Measurements from ENCODE around the gene CCDC3. TPM values are rescaled to one million over a fixed set of nuclear protein-coding genes. Genes with fewer than 3 reads are reported as not detected.

Gene CCDC3
- total and polyA plus RNA-seq, 2 of the 8 experiments (the other 6 are each of a cell fraction or from before 2014, with no cell fraction given) = 3.4 to 3.7 TPM

- no peak overlapping the region for H2BK12ac ChIP-seq (ENCODE audit: low read depth, low read length)
- H3K4ac ChIP-seq (replicated peaks; ENCODE audit: insufficient read length, low read depth, low read length) = no peak overlapping the region
- H3K9me3 ChIP-seq (ENCODE audit: insufficient read depth in 2 of 2, low read depth in 1 of 2, low read length in 1 of 2) = peaks cover 0 to 2% of the 10 kb centered on the region in 2 experiments; a peak in 1 of 4 replicates
- ChIA-PET CTCF (ENCODE audit: partially characterized antibody) (interaction anchor here (0.6 to 1.2 kb wide), 4 partner anchors 11 to 935 kb away, joined by 3 read pairs; no protein-coding TSS in a partner anchor), POLR2A (ENCODE audit: partially characterized antibody) (interaction anchor here (0.8 kb wide), 1 partner anchor 9 kb away, joined by 3 read pairs; no protein-coding TSS in a partner anchor)
- H4K5ac ChIP-seq (ENCODE audit: insufficient read length, low read depth, low read length) = no peak overlapping the region
- H2BK5ac ChIP-seq (ENCODE audit: low read depth, low read length) = no peak overlapping the region
- H3K27me3 ChIP-seq (replicated peaks in 1 of 4; ENCODE audit: control insufficient read depth in 3 of 4, extremely low read depth in 1 of 4, insufficient read depth in 3 of 4, low read length in 3 of 4) = no peaks in the 10 kb centered on the region
- no peaks in the 10 kb centered on the region for H4K20me1 ChIP-seq (replicated peaks in 1 of 2; ENCODE audit: control insufficient read depth in 1 of 2, insufficient read depth in 2 of 2, low read length in 2 of 2)
- no peak for FAIRE-seq
- H3K14ac ChIP-seq (ENCODE audit: insufficient read length) = no peak overlapping the region
- no peak for DNase-seq (ENCODE audit: low read depth in 1 of 2, low spot score in 2 of 2)
- no peaks in the 10 kb centered on the region for H3K4me1 ChIP-seq (replicated peaks in 1 of 4; ENCODE audit: control insufficient read depth in 3 of 4, insufficient read depth in 4 of 4, low read length in 3 of 4)
- H3K18ac ChIP-seq (ENCODE audit: extremely low read depth, low read length) = no peak overlapping the region
- no peak overlapping the region for H3K23ac ChIP-seq (ENCODE audit: insufficient read length)
- no peak overlapping the region for H3K56ac ChIP-seq (replicated peaks; ENCODE audit: insufficient read length, low read depth, low read length)
- WGBS, 2 experiments (ENCODE audit: extremely low coverage in 1 of 2, insufficient coverage in 1 of 2, insufficient read length in 1 of 2, insufficient replicate concordance in 2 of 2, low coverage in 1 of 2, low lambda C conversion rate in 2 of 2, missing lambda C conversion rate in 1 of 2) = 86% methylated on average over 6 of the region's 6 CpGs; no CpG with 5 or more reads in 1 of the 2 experiments
- no peak overlapping the region for H3K9ac ChIP-seq (replicated peaks in 1 of 4; ENCODE audit: extremely low read depth in 1 of 4, low read depth in 3 of 4, low read length in 3 of 4)
- no peak overlapping the region for H4K91ac ChIP-seq (replicated peaks; ENCODE audit: insufficient read length, low read length)
- H3K79me2 ChIP-seq (ENCODE audit: control insufficient read depth in 1 of 2, insufficient read depth in 2 of 2, low read length in 2 of 2) = no peaks in the 10 kb centered on the region
- no peak overlapping the region for H2BK15ac ChIP-seq (ENCODE audit: low read length)
- H3K23me2 ChIP-seq (ENCODE audit: low read depth, low read length) = no peaks in the 10 kb centered on the region
- no peak overlapping the region for H2BK120ac ChIP-seq (replicated peaks; ENCODE audit: low read depth, low read length)
- H3K4me2 ChIP-seq (ENCODE audit: insufficient read depth in 1 of 2, low read depth in 2 of 2, low read length in 2 of 2) = no peak overlapping the region
- no peak overlapping the region for H2AFZ ChIP-seq (ENCODE audit: low read length)
- no peak overlapping the region for H4K8ac ChIP-seq (ENCODE audit: extremely low read depth, insufficient read depth, low read length)
- no peak overlapping the region for H3K4me3 ChIP-seq (ENCODE audit: extremely low read depth in 1 of 4, insufficient read depth in 2 of 4, low read depth in 3 of 4, low read length in 4 of 4)
- H2BK20ac ChIP-seq (ENCODE audit: low read length) = no peak overlapping the region
- H2AK5ac ChIP-seq (ENCODE audit: low read depth, low read length) = no peak overlapping the region
- H3K27ac ChIP-seq (ENCODE audit: low read depth, low read length) = no peak overlapping the region
- no peaks in the 10 kb centered on the region for H3K36me3 ChIP-seq (ENCODE audit: control insufficient read depth in 2 of 4, insufficient read depth in 4 of 4, low read length in 3 of 4)
- H3K79me1 ChIP-seq (ENCODE audit: low read depth, low read length) = no peaks in the 10 kb centered on the region
- TF ChIP-seq YY1 (IDR thresholded peaks at IDR 0.05; ENCODE audit: low read depth, low read length) = no peak
- no peak for TF ChIP-seq POLR2AphosphoS5 (IDR thresholded peaks at IDR 0.05; ENCODE audit: low read depth, low read length)
- TF ChIP-seq NRF1 (IDR thresholded peaks at IDR 0.05; ENCODE audit: low read depth, low read length) = no peak
- TF ChIP-seq E2F6 (IDR thresholded peaks at IDR 0.05) = no peak
- no peak for TF ChIP-seq CHD1 (IDR thresholded peaks at IDR 0.05; ENCODE audit: low read depth, low read length)
- no peak for TF ChIP-seq CHD2 (IDR thresholded peaks at IDR 0.05; ENCODE audit: low read length)
- TF ChIP-seq MAFK (IDR thresholded peaks at IDR 0.05; ENCODE audit: low read depth, low read length) = no peak
- TF ChIP-seq BRCA1 (IDR thresholded peaks at IDR 0.05; ENCODE audit: low read depth, low read length) = no peak
- no peak for TF ChIP-seq POLR2A (IDR thresholded peaks at IDR 0.05; ENCODE audit: control extremely low read depth in 1 of 2, low read depth in 2 of 2, low read length in 2 of 2)
- TF ChIP-seq RBBP5 (IDR thresholded peaks at IDR 0.05; ENCODE audit: borderline replicate concordance, low read depth, low read length) = no peak
- TF ChIP-seq HDAC2 (IDR thresholded peaks at IDR 0.05; ENCODE audit: borderline replicate concordance in 1 of 2, low read depth in 2 of 2, low read length in 2 of 2) = no peak
- TF ChIP-seq SIX5 (IDR thresholded peaks at IDR 0.05; ENCODE audit: low read depth, low read length) = no peak
- TF ChIP-seq BCL11A (IDR thresholded peaks at IDR 0.05; ENCODE audit: low read depth in 2 of 2, low read length in 2 of 2) = no peak
- TF ChIP-seq SP2 (IDR thresholded peaks at IDR 0.05; ENCODE audit: low read length) = no peak
- no peak for TF ChIP-seq JUND (IDR thresholded peaks at IDR 0.05; ENCODE audit: low read length)
- TF ChIP-seq FOSL1 (IDR thresholded peaks at IDR 0.05; ENCODE audit: insufficient read depth, low read depth, low read length) = no peak
Observed at GRCh38 chr10:13039761-13040160, 38.2 kb upstream of the CCDC3 start.

Data from H1 (cell line).